GM21723 (cell line): Measurements from ENCODE around the gene CLCN4.

Experiments used
- ATAC-seq: cut with Tn5 transposase; IDR thresholded peaks from one replicate; pipeline ENCODE4 v1.9.1; 2021; ENCODE audit warnings: mild to moderate bottlenecking, moderate library complexity; ENCODE audit not compliant: unreplicated experiment

The CLCN4 gene

DNA sequence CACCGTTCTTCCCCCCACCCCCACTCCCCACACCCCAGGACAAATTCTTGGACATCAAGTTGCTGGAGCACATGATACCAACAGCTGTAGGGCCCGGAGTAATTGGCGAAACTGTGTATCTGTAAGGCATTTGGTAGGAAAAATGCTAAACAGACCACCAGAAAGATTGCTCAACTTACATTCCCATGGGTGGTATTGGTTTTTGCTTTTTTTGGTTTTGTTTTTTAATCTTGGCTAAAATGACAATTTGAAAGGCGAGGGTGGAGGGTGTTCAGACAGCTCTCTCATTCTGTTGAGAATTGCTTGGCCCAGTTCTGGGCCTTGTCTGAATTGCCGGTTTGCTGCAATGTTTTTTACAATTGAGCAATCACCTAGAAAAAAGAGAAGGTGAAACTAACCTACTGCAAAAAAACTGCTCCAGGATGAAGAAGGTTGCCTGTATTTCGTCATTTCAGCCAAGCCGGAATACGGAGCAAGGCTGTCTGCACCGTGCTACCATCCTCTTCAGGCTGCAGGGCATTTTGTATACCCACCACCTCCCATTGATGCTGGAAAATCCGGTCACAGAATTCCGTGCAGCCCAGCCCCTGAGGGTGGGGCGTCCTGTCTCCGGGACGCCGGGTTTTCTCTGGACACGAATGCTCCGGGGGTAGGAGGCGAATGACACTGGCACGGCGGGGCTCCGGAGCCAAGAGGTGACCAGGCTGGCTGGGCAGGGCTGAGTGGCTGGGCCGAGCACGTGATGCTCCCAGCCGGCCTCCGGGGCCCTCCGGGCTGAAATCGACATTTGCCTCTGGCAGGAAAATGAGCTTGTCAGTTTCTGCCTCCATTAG lies at the start of gene CLCN4:
Gene CLCN4, plus strand, starts transcription at position 777 of the 833 bp plus-strand sequence. CDS start 28,058 bp downstream, outside the sequence.
- ATAC-seq: no peak

- no peak for ATAC-seq
Measured at GRCh38 chrX:10107483-10107882, 49.3 kb upstream of the CLCN4 start.

DNA sequence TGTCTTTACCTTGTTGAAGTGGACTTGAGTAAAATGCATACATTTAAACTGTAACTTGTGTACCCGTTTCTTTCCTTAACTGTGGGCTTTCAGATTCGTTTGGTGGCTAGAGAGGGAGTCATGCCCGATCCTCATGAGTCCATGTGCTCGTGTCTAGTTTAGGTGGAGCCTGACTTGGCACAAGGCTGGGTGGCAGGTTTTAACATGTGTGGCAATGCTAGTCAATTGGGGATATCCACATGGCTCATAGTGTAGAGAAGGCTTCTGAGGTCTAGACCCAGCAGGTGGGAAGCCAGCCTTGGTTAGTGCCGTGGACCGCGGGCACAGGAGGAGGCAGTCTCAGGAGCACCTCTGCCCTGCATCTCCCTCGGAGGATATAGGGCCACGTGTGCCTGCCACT lies 48.5 kb upstream of the CLCN4 start:
- no peak for ATAC-seq

DNA sequence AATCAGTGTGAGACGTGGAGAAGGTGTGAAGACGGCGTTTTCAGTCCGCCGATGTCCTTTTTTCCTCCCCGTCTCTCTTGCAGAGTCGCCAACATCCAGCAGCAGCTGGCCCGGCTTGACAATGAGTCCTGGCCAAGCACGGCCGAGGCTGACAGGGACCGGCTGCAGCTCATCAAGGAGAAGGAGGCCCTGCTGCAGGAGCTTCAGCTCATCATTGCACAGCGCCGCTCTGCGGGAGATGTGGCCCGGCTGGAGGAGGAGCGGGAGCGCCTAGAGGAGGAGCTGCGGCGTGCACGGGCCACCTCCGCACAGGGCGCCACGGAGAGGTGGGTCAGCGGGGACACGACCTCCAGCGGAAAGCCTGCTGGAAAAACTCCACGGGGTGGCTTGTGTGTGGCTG lies 47.1 kb upstream of the CLCN4 start:
- no peak for ATAC-seq

DNA sequence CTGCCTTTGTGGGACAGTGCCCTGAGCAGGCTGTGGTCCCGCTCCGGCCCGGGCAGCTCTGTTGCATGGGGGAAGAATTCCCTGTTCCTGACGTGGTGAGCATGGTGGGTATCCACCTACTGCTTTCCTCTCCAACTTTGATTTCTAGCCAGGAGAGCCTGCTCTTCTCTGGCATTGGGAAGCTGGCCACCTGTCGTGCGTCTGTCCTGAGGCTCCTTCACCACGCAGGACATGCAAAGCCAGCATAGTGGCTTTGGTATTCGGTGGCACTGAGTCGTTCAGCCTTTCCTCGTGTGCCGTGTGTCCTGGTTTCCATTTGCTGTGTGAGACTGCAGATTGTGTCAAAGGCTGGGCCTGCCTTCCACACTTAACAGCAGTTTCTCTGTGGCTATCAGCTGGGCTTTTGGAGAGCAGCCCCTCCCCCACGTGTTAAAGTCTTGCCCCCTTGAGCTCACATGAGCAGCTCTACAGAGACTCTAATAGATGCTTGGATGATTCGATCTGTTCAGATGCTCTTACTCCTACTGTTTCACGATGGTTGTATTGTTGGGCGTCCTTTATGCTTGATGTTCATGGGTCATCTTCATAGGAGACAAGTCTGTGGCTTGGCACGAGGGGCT lies 46.3 kb upstream of the CLCN4 start:
- no peak for ATAC-seq

- peak; percentile 36 for ATAC-seq
Measured at GRCh38 chrX:10110984-10111363, 45.8 kb upstream of the CLCN4 start.

DNA sequence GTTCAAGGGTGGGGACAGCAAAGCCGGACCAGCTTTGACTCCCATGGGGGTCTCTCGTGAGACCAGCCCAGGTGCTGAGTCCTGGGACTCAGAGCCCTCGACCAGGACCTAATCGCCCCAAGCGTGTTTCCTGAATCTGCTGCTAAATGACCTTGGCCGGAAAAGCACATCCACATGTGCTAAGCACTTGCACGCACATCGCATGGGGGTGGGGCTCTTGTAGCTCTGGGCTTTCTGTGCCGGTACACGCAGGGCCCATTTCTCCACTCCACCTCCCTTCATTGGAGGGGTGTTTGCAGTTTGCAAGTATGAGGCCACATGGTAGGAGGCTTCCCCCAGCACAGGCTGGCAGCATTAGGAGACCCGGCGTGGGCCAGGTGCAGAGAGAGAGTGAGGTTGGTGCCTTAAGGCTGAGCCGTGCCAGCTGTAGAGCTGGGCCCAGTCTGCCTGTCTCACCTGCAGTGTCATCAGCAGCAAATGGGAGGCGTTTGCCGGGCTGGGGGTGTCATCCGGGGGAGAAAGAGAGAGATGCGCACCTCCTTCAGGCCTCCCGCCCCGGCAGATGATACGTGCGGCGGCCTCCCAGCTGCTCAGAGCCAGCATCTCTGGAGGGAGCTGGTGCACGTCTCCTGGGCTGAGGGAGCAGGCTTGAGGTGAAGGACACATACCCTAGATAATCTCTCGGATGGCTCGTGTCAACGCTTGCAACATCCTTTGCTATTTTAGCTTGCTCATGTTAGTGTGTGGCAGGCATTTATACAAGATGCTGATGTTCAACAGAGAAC lies 45.2 kb upstream of the CLCN4 start:
- peak; percentile 22 for ATAC-seq

- peak; percentile 61 for ATAC-seq
Measured at GRCh38 chrX:10112510-10112909, 44.3 kb upstream of the CLCN4 start.

DNA sequence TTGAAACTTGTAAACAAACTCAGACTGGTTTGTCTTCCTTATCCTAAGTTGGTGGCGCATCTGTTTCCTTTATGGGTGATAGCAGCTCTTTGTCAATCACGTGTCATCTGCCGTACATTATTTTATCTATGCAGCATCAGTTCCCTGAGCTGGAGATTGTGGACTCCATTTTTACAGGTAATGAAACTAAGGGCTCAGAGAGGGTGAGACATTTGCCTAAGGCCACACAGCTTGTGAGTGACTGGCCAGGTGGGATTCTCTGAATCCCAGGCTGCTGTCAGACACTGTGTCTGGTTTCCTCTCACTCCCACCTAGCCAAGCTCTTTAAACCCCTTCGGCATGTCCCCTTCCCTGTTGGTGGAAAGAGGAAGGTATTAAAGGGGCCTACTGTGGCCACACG lies 41.7 kb upstream of the CLCN4 start:
- ATAC-seq: no peak

- no peak for ATAC-seq
Measured at GRCh38 chrX:10117301-10117700, 39.5 kb upstream of the CLCN4 start.

GRCh38 chrX:10117864-10118377 lies 38.9 kb upstream of the CLCN4 start:
- ATAC-seq: no peak

- no peak for ATAC-seq
Measured at GRCh38 chrX:10118530-10118929, 38.2 kb upstream of the CLCN4 start.

- peak; percentile 71 for ATAC-seq
Measured at GRCh38 chrX:10119399-10119990, 37.3 kb upstream of the CLCN4 start.

GRCh38 chrX:10120331-10120730 lies 36.4 kb upstream of the CLCN4 start:
- no peak for ATAC-seq

GRCh38 chrX:10120828-10121227 lies 35.9 kb upstream of the CLCN4 start:
- ATAC-seq: no peak

DNA sequence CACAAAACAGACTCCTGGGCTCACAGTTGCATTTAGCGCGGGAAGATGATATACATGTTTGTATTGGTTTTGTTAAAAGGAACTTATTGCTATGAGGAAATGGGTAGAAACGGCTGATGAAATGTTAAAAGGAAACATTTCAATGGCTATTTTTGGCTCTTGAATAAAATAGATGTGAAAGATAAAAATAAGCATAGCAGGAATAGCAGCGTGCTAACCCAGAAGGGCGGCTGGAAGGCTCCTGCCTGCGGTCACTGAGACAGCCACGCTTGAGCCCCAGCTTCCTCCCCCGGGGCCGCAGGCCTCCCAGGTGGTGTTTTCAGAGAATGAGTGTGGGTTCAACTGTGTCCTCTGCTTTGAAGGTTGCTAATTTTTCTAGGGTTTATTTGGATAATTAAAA lies 35.0 kb upstream of the CLCN4 start:
- ATAC-seq: peak; percentile 73

DNA sequence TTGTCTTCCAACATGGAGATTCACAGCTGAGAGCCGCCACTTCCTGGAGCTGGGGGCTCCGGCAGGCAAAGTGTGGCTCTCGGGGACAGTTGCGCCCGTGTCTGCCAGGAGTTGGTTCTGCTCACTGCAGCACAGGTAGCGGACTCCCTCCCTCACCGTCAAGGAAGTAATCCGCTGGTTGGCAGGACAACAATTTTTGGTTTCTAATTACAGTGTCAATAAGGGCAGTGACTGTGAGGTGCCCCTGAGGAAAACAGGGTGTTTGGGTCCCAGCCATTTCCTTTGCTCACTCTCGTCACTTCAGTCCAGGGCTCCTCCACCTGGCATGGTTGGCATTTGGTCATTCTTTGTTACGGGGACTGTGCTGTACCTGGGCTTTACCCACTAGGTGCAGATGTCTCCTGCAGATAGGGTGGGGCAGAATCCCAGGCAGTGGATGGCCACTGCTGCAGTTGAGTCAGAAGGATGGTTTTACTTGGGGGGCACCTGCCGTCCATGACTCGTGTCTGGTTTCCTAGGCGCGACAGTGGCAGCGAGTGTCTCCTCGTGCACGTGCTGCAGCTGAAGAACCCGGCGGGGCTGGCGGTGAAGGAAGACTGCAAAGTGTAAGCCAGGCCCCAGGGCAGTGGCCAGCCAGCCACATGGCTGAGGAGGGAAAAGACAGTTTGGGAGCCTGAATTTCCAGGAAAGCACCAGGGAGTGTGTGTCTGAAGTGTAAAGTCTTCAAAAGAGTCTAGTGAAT lies 32.1 kb upstream of the CLCN4 start:
- no peak for ATAC-seq

- ATAC-seq: no peak
Measured at GRCh38 chrX:10125248-10125615, 31.5 kb upstream of the CLCN4 start.

- ATAC-seq: no peak
Measured at GRCh38 chrX:10126044-10126443, 30.7 kb upstream of the CLCN4 start.

GRCh38 chrX:10126834-10127233 lies 29.9 kb upstream of the CLCN4 start:
- ATAC-seq: no peak
